HepG2 (cell line): ENCODE results near the gene MTHFD1. TPM values are rescaled to one million over a fixed set of nuclear protein-coding genes. Genes with fewer than 3 reads are reported as not detected.
A peak's percentile ranks its signal among the peaks of the same experiment; 100 is the strongest.

Source experiments
- GZF1 ChIP-seq: sonication (generic); formaldehyde crosslinking; IDR thresholded peaks from 2 replicates; pipeline ENCODE4 v1.5.1; 2020; ENCODE audit warnings: mild to moderate bottlenecking, missing genetic modification reagents
- KDM5A ChIP-seq: fragments of 200-600 bp; sonication (generic); IDR thresholded peaks from 2 replicates; pipeline ENCODE4 v1.7.0; 2018; ENCODE audit warnings: antibody characterized with exemption, mild to moderate bottlenecking, low read length, borderline replicate concordance
- KMT2A ChIP-seq: sonication (generic); formaldehyde crosslinking; IDR thresholded peaks from 2 replicates; pipeline ENCODE4 v1.4.0; 2020; ENCODE audit warnings: missing genetic modification reagents
- MAF1 ChIP-seq: sonication (generic); formaldehyde crosslinking; IDR thresholded peaks from 2 replicates; pipeline ENCODE4 v1.5.0; 2020; ENCODE audit warnings: missing genetic modification reagents, borderline replicate concordance
- MEF2D ChIP-seq: sonication (generic); formaldehyde crosslinking; IDR thresholded peaks from 2 replicates; pipeline ENCODE4 v1.5.1; 2020; ENCODE audit warnings: mild to moderate bottlenecking, missing genetic modification reagents
- NFYB ChIP-seq: sonication (generic); formaldehyde crosslinking; IDR thresholded peaks from 2 replicates; pipeline ENCODE4 v1.4.0; 2020; ENCODE audit warnings: missing genetic modification reagents
- POLR2G ChIP-seq: fragments of 200-400 bp; formaldehyde crosslinking; IDR thresholded peaks from 2 replicates; pipeline ENCODE4 v1.6.1; 2018; ENCODE audit warnings: mild to moderate bottlenecking, low read depth, low read length, moderate library complexity
- PRDM4 ChIP-seq: sonication (generic); formaldehyde crosslinking; IDR thresholded peaks from 2 replicates; pipeline ENCODE4 v1.9.0; 2021; ENCODE audit warnings: missing genetic modification reagents, borderline replicate concordance
- RNF2 ChIP-seq: fragments of 450-650 bp; conservative IDR thresholded peaks from 2 replicates; pipeline ENCODE4 v1.6.1; 2016; ENCODE audit warnings: low read depth
- SNAPC2 ChIP-seq: sonication (generic); formaldehyde crosslinking; IDR thresholded peaks from 2 replicates; pipeline ENCODE4 v1.8.1; 2022; ENCODE audit warnings: mild to moderate bottlenecking, missing genetic modification reagents
- SPEN ChIP-seq: sonication (generic); formaldehyde crosslinking; IDR thresholded peaks from 2 replicates; pipeline ENCODE4 v1.5.1; 2020; ENCODE audit warnings: low read depth, mild to moderate bottlenecking, missing genetic modification reagents
- SRSF4 ChIP-seq: fragments of 200-400 bp; formaldehyde crosslinking; IDR thresholded peaks from one replicate; pipeline ENCODE4 v1.6.1; 2018; ENCODE audit warnings: mild to moderate bottlenecking, low read depth, low read length, moderate library complexity; ENCODE audit not compliant: poor library complexity, severe bottlenecking
- TBX2 ChIP-seq: sonication (generic); formaldehyde crosslinking; IDR thresholded peaks from 2 replicates; pipeline ENCODE4 v1.5.0; 2020; ENCODE audit warnings: missing genetic modification reagents, mild to moderate bottlenecking, borderline replicate concordance
- TEAD2 ChIP-seq: sonication (generic); formaldehyde crosslinking; IDR thresholded peaks from 2 replicates; pipeline ENCODE4 v1.9.0; 2021; ENCODE audit warnings: missing genetic modification reagents
- ZFAT ChIP-seq: sonication (generic); formaldehyde crosslinking; conservative IDR thresholded peaks from 2 replicates; pipeline ENCODE4 v1.8.1; 2023; ENCODE audit warnings: missing genetic modification reagents, inconsistent platforms
- ZFX ChIP-seq: sonication (generic); formaldehyde crosslinking; IDR thresholded peaks from 2 replicates; pipeline ENCODE4 v1.4.0; 2020; ENCODE audit warnings: mild to moderate bottlenecking, low read depth, missing genetic modification reagents, moderate library complexity
- ZNF138 ChIP-seq: sonication (generic); formaldehyde crosslinking; IDR thresholded peaks from 2 replicates; pipeline ENCODE4 v1.5.0; 2020; ENCODE audit warnings: mild to moderate bottlenecking, low read depth, missing genetic modification reagents
- ZNF232 ChIP-seq: sonication (generic); formaldehyde crosslinking; IDR thresholded peaks from 2 replicates; pipeline ENCODE4 v1.4.0; 2020; ENCODE audit warnings: missing genetic modification reagents, borderline replicate concordance
- ZNF547 ChIP-seq: sonication (generic); formaldehyde crosslinking; IDR thresholded peaks from 2 replicates; pipeline ENCODE4 v1.5.1; 2020; ENCODE audit warnings: mild to moderate bottlenecking, missing genetic modification reagents
- ZNF564 ChIP-seq: sonication (generic); formaldehyde crosslinking; IDR thresholded peaks from 2 replicates; pipeline ENCODE4 v1.8.1; 2023; ENCODE audit warnings: mild to moderate bottlenecking, missing genetic modification reagents
- ZNF749 ChIP-seq: sonication (generic); formaldehyde crosslinking; IDR thresholded peaks from 2 replicates; pipeline ENCODE4 v1.8.0; 2022; ENCODE audit warnings: mild to moderate bottlenecking, missing genetic modification reagents, moderate library complexity, borderline replicate concordance
- ZNF768 ChIP-seq: sonication (generic); formaldehyde crosslinking; IDR thresholded peaks from 2 replicates; pipeline ENCODE4 v1.4.0; 2020; ENCODE audit warnings: missing genetic modification reagents
- ZNF878 ChIP-seq: sonication (generic); formaldehyde crosslinking; IDR thresholded peaks from 2 replicates; pipeline ENCODE4 v1.8.1; 2023; ENCODE audit warnings: mild to moderate bottlenecking, missing genetic modification reagents, moderate library complexity
- polyA plus RNA-seq, 8 experiments: library from polyadenylated mRNA; depleted of rRNA in 3 of 8; stranded (reverse) in 7 of 8; unstranded in 1 of 8; fragments of >200 nt; fragmentation: Illumina TruSeq in 4 of 8; extraction: Trizol in 4 of 8; gene quantifications; 2 replicates each; pipeline versions ENCODE4 v1.2.1 to v1.2.3, GENCODE V29; 2011 to 2016; ENCODE audit warnings: low read depth in 4 of 8, missing spikeins in 1 of 8, mixed read lengths in 1 of 8; ENCODE audit not compliant: insufficient read depth in 1 of 8
- total RNA-seq, 5 experiments: library from RNA; depleted of rRNA; stranded (reverse); fragments of >200 nt; fragmentation: Illumina TruSeq; extraction: Trizol; gene quantifications; 2 replicates each; pipeline ENCODE4 v1.2.3, GENCODE V29; 2016; ENCODE audit warnings: low read depth in 1 of 5
- TF ChIP-seq, protein P1 (sequence below): sonication (generic); formaldehyde crosslinking; IDR thresholded peaks from 2 replicates; pipeline ENCODE4 v1.8.0; 2022; ENCODE audit warnings: missing genetic modification reagents, mild to moderate bottlenecking, inconsistent platforms, borderline replicate concordance

MTHFD1 gene
- total and polyA plus RNA-seq, 2 of the 13 experiments (the other 11 are each of a cell fraction or from before 2014, with no cell fraction given) = 31.0 to 106 TPM

GRCh38 chr14:64504897-64505794 is 117.0 kb downstream of the MTHFD1 start (continued):
- TF ChIP-seq ZFX (CRISPR knock-in tag) (peak; percentile 57), KDM5A (peak; percentile 23; the same call in 1 of the 2 replicates), SRSF4 (peak; percentile 21), ZNF878 (CRISPR knock-in tag) (peak; percentile 51), GZF1 (CRISPR knock-in tag) (peak; percentile 94), ZNF232 (CRISPR knock-in tag) (0 out of 2 replicates have a peak, but pooled peaks have one; percentile 17), ZNF138 (CRISPR knock-in tag) (0 out of 2 replicates have a peak, but pooled peaks have one; percentile 37), TEAD2 (no peak), POLR2G (no peak), PRDM4 (CRISPR knock-in tag) (no peak), KMT2A (peak; percentile 39; the same call in 1 of the 2 replicates), TBX2 (CRISPR knock-in tag) (peak; percentile 48; the same call in 1 of the 2 replicates), SPEN (CRISPR knock-in tag) (peak; percentile 13; the same call in 1 of the 2 replicates), ZNF547 (CRISPR knock-in tag) (peak; percentile 2; the same call in 1 of the 2 replicates), RNF2 (peak; percentile 42; the same call in 1 of the 2 replicates), ZNF749 (CRISPR knock-in tag) (no peak), ZNF564 (CRISPR knock-in tag) (no peak), MAF1 (CRISPR knock-in tag) (peak; percentile 52; the same call in 1 of the 2 replicates), ZNF768 (CRISPR knock-in tag) (peak; percentile 6), NFYB (CRISPR knock-in tag) (peak; percentile 14; the same call in 1 of the 2 replicates), MEF2D (CRISPR knock-in tag) (no peak), SNAPC2 (CRISPR knock-in tag) (0 out of 2 replicates have a peak, but pooled peaks have one; percentile 4), ZFAT (0 out of 2 replicates have a peak, but pooled peaks have one; percentile 3)
- TF ChIP-seq, protein P1, sequence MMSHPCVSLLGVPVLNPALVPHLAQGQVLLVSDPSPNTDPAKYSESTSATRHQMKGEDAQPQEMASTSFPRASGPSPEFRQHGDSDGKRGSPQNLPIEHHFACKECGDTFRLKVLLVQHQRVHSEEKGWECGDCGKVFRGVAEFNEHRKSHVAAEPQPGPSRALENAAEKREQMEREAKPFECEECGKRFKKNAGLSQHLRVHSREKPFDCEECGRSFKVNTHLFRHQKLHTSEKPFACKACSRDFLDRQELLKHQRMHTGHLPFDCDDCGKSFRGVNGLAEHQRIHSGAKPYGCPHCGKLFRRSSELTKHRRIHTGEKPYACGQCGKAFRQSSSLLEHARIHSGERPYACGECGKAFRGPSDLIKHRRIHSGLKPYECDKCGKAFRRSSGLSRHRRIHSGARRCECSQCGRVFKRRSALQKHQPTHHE (CRISPR knock-in tag) = 0 out of 2 replicates have a peak, but pooled peaks have one; percentile 18
